Suprapubic skin (tissue), 4 donors: Measurements from ENCODE around the gene WDR46. TPM values are rescaled to one million over a fixed set of nuclear protein-coding genes. Genes with fewer than 3 reads are reported as not detected.
A peak's percentile ranks its signal among the peaks of the same experiment; 100 is the strongest.

ENCODE experiments used
- DNase-seq, 2 donors: peaks; one replicate each; pipeline ENCODE4 v3.0.0-alpha.2; 2019; ENCODE audit warnings: low spot score in 2 of 2
- H3K27ac ChIP-seq: fragments of 200-600 bp; sonication (generic); one replicate; pipeline ENCODE4 v1.5.1; 2019
- H3K27me3 ChIP-seq: fragments of 200-600 bp; sonication (generic); one replicate; pipeline ENCODE4 v1.5.1; 2019
- H3K36me3 ChIP-seq: fragments of 200-600 bp; sonication (generic); one replicate; pipeline ENCODE4 v1.5.1; 2019
- H3K4me1 ChIP-seq: fragments of 200-600 bp; sonication (generic); one replicate; pipeline ENCODE4 v1.5.1; 2019
- H3K4me3 ChIP-seq: fragments of 200-600 bp; sonication (generic); one replicate; pipeline ENCODE4 v1.5.1; 2019; ENCODE audit warnings: mild to moderate bottlenecking
- H3K9me3 ChIP-seq: fragments of 200-600 bp; sonication (generic); one replicate; pipeline ENCODE4 v1.5.1; 2019
- CTCF ChIP-seq, 2 donors: fragments of 200-600 bp in 1 of 2; fragments of 450-650 bp in 1 of 2; sonication (generic) in 1 of 2; IDR thresholded peaks; one replicate each; pipeline ENCODE4 v1.5.1; 2016 to 2019; ENCODE audit warnings: antibody characterized with exemption in 2 of 2, mild to moderate bottlenecking in 1 of 2, moderate library complexity in 1 of 2
- EP300 ChIP-seq: sonication (generic); formaldehyde crosslinking; IDR thresholded peaks from one replicate; pipeline ENCODE4 v1.6.1; 2017; ENCODE audit warnings: antibody characterized with exemption
- POLR2A ChIP-seq, 2 donors: fragments of 450-650 bp; IDR thresholded peaks; one replicate each; pipeline ENCODE4 v1.6.1; 2017; ENCODE audit warnings: antibody characterized with exemption in 2 of 2, mild to moderate bottlenecking in 2 of 2, moderate library complexity in 2 of 2
- POLR2AphosphoS5 ChIP-seq, 3 donors: sonication (generic); formaldehyde crosslinking; IDR thresholded peaks; one replicate each; pipeline ENCODE4 v1.6.1; 2017; ENCODE audit warnings: antibody characterized with exemption in 3 of 3
- WGBS: methylation state at CpG from one replicate; pipeline ENCODE4 v1.1.5; 2018; 5-methylcytosine and 5-hydroxymethylcytosine counted together
- total RNA-seq, 4 donors: library from RNA; depleted of rRNA; stranded (reverse); fragments of >200 nt; gene quantifications; one replicate each; pipeline ENCODE4 v1.1.0, GENCODE V29; 2016

The WDR46 gene
- total RNA-seq, 4 donors from 2014 or later, result 41.3 to 67.2 (median 50.2) TPM

- WGBS, result 25% methylated on average over 1 of the region's 1 CpG
- no peak overlapping the region for H3K4me3 ChIP-seq
- H3K36me3 ChIP-seq, result no peaks in the 10 kb centered on the region
- no peaks in the 10 kb centered on the region for H3K9me3 ChIP-seq
- no peak overlapping the region for H3K27ac ChIP-seq
- no peak for TF ChIP-seq EP300
- TF ChIP-seq POLR2A (IDR thresholded peaks at IDR 0.05), result no peak
- TF ChIP-seq CTCF (IDR thresholded peaks at IDR 0.05), result no peak
- TF ChIP-seq POLR2AphosphoS5 (IDR thresholded peaks at IDR 0.05), result no peak
- peaks cover 10% of the 10 kb centered on the region for H3K4me1 ChIP-seq
- no peak for DNase-seq
- peaks cover 16% of the 10 kb centered on the region for H3K27me3 ChIP-seq
These were observed 45.6 kb downstream of the WDR46 start for GRCh38 chr6:33243476-33243875.

GRCh38 chr6:33241968-33242367 lies 47.1 kb downstream of the WDR46 start:
- no peaks in the 10 kb centered on the region for H3K9me3 ChIP-seq
- WGBS, result 53% methylated on average over 3 of the region's 3 CpGs
- no peaks in the 10 kb centered on the region for H3K4me1 ChIP-seq
- TF ChIP-seq CTCF (IDR thresholded peaks at IDR 0.05) (no peak), POLR2A (IDR thresholded peaks at IDR 0.05) (no peak), POLR2AphosphoS5 (IDR thresholded peaks at IDR 0.05) (no peak), EP300 (no peak)
- H3K27ac ChIP-seq, result no peak overlapping the region
- H3K4me3 ChIP-seq, result no peak overlapping the region
- H3K27me3 ChIP-seq, result peaks cover 16% of the 10 kb centered on the region
- H3K36me3 ChIP-seq, result no peaks in the 10 kb centered on the region
- no peak for DNase-seq

- no peaks in the 10 kb centered on the region for H3K4me1 ChIP-seq
- DNase-seq, result no peak
- H3K36me3 ChIP-seq, result no peaks in the 10 kb centered on the region
- H3K27me3 ChIP-seq, result peaks cover 34% of the 10 kb centered on the region
- TF ChIP-seq CTCF (IDR thresholded peaks at IDR 0.05), result no peak
- no peak for TF ChIP-seq POLR2AphosphoS5 (IDR thresholded peaks at IDR 0.05)
- TF ChIP-seq EP300, result no peak
- no peak for TF ChIP-seq POLR2A (IDR thresholded peaks at IDR 0.05)
- 63% methylated on average over 2 of the region's 2 CpGs for WGBS
- no peak overlapping the region for H3K4me3 ChIP-seq
- H3K9me3 ChIP-seq, result no peaks in the 10 kb centered on the region
- no peak overlapping the region for H3K27ac ChIP-seq
These were observed 51.3 kb downstream of the WDR46 start for GRCh38 chr6:33237741-33238140.

GRCh38 chr6:33236852-33237251 lies 52.2 kb downstream of the WDR46 start:
- H3K36me3 ChIP-seq, result no peaks in the 10 kb centered on the region
- H3K27me3 ChIP-seq, result peaks cover 34% of the 10 kb centered on the region
- H3K4me1 ChIP-seq, result no peaks in the 10 kb centered on the region
- peak in 1 of 2 donors; percentile 6 for DNase-seq
- WGBS, result 87% methylated on average over 6 of the region's 6 CpGs
- H3K27ac ChIP-seq, result no peak overlapping the region
- TF ChIP-seq POLR2A (IDR thresholded peaks at IDR 0.05), result no peak
- no peak for TF ChIP-seq CTCF (IDR thresholded peaks at IDR 0.05)
- TF ChIP-seq POLR2AphosphoS5 (IDR thresholded peaks at IDR 0.05), result no peak
- TF ChIP-seq EP300, result no peak
- no peaks in the 10 kb centered on the region for H3K9me3 ChIP-seq
- H3K4me3 ChIP-seq, result no peak overlapping the region

GRCh38 chr6:33236328-33236727 lies 52.7 kb downstream of the WDR46 start:
- Histone ChIP-seq H3K4me3 (no peak overlapping the region), H3K36me3 (no peaks in the 10 kb centered on the region), H3K27ac (no peak overlapping the region), H3K4me1 (no peaks in the 10 kb centered on the region), H3K27me3 (peaks cover 34% of the 10 kb centered on the region), H3K9me3 (no peaks in the 10 kb centered on the region)
- no peak for TF ChIP-seq EP300
- TF ChIP-seq POLR2A (IDR thresholded peaks at IDR 0.05), result no peak
- no peak for TF ChIP-seq POLR2AphosphoS5 (IDR thresholded peaks at IDR 0.05)
- no peak for TF ChIP-seq CTCF (IDR thresholded peaks at IDR 0.05)
- peak in 1 of 2 donors; percentile 6 for DNase-seq
